Stimulated activated CD4-positive, alpha-beta T cell treated with anti-CD3 and anti-CD28 coated beads, Interleukin-12 subunit alpha, Interleukin-12 subunit beta, amount 100 ng/mL, for 4 hours (primary cell): ENCODE results near the gene BLNK.

Experiments
- DNase-seq: peaks from one replicate; pipeline ENCODE4 v3.0.0-alpha.2; 2020

The BLNK gene

DNA sequence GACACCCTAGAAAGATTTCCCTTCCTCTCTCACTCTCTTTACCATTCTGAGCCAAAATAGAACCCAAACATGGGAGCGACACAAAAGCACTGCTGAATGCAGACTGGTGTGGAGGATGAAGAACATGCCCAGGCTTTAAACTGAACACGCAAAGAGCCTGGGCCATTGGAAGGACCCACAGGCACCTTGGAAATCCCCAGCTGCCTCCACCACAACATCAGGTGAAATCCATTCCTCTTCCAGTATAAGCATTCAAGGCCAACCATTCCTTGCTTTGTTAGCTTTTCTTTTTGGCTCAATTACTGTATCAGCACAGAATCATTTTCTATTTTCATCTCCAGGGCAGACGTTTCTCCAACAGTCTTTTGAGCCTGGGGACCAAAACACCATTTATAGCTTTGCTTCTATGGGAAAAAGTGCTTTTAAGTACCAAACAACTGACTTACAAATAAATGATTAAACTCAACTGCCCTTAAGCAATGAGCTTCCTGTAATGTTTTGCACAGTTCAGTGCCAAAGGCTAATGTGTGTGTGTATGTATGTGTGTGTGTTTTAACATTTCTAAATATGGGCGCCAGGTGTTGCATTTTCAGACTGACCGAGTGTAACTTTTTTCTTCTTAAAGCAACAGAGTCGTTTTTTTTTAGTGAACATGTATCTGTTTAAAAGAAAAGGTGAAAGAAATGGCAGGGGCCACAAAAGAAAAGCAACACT, 16.2 kb upstream of the BLNK start:
- DNase-seq, result no peak

DNA sequence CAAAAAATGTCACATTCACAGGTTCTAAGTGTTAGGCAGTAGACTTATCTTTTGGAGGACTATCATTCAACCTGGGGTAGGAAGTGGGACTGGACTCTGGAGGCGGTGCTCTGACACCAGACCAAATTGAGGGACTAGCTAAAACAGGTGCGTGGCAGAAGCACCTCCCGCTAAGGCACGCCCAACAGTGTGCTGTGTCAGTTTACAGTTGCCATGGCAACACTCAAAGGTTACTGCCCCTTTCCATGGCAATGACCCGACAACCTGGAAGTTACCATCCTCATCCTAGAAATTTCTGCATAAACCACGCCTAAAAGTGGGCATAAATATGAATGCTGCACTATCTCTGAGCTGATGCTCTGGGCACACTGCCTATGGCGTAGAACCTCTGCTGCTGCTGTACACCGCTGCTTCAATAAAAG, 14.0 kb upstream of the BLNK start:
- no peak for DNase-seq

DNA sequence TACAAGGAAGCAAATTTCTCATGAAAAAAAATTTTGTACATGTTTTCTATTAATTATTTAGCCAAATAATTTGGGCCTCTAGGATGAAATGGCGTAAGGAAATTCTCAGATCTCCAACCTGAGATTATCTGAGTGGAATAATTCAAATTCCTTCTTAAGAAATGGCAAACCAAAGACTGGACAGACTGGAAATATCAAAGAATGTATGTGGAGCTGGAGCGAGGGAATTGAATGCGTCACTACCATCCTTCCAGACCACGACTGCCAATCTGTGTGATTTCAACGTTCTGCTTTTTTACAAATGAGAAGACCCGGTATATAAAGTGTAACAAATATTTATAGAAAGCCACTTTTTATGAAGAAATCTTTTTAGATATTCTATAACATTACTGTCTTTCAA, 12.4 kb upstream of the BLNK start:
- no peak for DNase-seq

DNA sequence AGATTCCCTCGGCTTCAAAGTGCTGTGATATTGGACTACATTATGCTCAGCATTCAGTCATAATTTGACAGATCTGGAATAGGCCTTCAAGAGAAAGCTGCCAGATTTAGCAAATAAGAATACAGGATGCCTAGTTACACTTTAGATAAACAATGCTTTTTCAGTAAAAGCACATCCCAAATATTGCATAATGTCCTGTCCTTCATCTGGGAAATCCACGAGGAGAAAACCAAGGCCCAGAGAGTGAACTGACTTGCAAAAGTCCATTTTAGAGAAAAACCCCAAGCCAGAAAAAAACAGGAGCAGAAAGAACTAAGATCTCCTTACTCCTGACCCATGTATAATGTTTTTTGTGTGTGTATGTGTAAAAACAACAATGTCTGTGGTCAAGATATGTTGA, 12.0 kb upstream of the BLNK start:
- DNase-seq, result no peak

DNA sequence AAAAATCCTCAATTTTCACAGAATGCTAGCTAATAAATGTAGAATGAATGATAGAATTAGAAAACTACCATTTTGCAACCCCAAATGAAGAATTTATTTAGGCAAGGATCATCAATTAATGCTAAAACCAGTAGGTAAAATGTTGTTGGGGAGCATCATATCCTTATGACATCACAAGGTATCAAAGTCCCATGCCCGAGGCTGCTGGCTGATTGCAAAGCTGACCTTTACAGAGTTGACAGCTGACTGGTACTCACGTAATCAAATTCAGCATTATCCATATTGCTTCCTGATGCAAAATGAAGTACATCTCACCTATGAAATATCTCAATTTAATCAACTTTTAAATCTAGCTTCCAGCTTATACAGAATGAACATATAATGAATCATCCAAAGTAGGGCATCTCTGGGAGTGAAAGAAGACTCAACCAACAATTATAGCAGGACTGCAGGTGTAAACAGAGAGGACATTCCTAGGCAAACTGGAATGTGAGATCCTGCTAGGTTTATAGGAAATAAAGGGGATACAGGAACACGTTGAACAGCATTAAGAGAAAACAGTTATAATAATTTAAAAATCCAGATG, 10.2 kb upstream of the BLNK start:
- DNase-seq, result no peak

DNA sequence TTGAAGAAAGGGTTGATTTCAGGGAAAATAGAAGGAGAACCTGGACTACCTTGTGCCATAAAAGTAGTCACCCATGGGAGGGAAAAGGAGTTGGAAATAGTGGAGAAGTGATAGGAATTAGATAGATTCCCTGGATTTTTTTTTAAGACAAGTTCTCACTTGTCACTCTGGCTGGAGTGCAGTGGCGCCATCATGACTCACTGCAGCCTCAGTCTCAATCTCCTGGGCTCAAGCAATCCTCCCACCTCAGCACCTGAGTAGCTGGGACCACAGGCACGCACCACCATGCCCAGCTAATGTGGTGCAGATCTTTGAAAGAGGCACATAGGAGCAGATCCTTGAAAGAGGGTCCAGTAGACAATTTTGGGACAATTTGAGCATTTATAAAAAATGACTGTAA, 9.5 kb upstream of the BLNK start:
- no peak for DNase-seq

DNA sequence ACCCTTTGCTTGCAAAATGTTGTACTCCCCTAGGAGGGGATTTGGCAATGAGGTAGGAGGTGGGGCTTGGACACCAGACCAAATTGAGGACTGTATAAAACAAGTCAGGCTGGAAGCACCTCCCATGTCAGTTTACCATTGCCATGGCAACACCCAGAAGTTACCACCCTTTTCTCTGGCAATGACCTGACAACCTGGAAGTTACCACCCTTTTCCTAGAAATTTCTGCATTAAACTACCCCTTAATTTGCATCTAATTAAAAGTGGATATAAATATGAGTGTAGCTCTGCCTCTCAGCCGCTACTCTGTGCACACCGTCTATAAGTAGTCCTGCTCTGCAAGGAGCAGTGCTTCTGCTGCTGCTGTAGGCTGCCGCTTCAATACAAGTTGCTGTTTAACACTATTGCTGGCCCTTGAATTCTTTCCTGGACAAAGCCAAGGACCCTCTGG, 7.8 kb upstream of the BLNK start:
- no peak for DNase-seq

DNA sequence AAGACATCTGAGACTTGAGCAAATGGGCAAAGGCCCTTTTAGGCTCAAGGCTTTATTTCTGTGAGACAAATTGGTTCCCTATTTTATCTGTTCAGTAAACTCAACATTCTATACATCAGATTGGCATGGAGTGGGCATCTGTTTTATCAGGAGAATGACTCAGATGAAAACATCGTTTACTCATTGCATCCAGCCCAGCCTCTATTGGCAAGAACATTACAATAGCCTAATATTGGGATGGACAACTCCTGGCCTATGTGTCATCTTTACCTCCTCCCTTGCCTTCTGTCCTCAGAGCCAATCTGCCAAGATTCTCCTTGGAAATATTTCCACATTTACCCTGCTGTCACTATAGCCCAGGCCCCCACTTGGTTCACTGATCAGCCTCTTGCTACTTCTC, 5.5 kb upstream of the BLNK start:
- no peak for DNase-seq

DNA sequence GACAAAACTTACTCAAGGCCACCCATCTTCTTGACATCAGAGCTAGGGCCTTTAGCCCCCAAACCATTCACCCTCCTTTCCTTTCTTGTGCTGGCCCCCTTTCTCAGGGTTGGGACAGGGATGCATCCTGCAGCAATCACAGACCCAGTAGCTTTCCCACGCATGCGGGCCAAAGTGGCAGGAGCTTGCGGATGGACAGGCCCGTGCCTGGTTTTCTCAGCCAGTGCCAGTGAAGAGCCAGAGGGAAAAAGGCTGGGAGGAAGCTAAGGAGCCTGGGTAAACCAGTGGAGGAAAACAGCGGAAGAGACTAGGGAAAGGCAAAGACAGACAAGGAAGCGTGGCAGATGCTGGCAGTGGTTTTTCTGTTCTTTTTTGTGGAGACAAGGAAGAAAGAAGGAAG, 5.1 kb upstream of the BLNK start:
- DNase-seq, result no peak

DNA sequence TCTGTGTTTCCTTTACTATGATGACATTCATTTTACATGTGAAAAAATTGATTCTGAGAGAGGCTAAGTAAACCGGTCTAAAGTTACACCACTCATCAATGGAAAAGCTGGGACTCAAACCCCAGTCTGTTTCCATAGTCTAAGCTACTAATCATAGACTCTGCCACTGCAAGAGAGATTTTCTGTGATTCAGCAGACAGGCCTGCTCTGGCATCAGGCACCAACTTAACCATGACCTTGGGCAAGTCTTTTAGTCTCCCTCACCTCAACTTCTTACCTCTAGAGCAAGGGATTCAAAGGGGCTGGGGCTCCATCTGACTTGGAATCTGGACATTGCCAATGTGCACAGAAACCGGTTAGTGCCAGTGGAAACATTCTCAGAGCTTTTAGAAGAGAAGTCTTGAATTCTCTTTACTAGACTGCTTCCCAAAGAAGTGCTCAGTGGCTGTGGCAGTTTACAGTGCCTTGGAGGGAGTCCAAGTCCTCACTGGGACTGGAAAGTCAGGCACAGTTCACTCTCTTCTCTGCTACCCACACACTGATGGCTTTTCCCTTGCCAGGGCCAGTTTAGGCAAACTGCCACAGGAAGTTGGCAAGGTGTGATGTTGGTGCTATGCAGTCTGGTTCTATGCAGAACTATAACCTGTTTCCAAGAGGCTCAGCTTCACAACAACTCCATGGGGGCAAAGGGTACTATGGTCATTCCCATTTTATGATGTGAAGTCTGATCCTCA, 4.5 kb upstream of the BLNK start:
- DNase-seq, result no peak

DNA sequence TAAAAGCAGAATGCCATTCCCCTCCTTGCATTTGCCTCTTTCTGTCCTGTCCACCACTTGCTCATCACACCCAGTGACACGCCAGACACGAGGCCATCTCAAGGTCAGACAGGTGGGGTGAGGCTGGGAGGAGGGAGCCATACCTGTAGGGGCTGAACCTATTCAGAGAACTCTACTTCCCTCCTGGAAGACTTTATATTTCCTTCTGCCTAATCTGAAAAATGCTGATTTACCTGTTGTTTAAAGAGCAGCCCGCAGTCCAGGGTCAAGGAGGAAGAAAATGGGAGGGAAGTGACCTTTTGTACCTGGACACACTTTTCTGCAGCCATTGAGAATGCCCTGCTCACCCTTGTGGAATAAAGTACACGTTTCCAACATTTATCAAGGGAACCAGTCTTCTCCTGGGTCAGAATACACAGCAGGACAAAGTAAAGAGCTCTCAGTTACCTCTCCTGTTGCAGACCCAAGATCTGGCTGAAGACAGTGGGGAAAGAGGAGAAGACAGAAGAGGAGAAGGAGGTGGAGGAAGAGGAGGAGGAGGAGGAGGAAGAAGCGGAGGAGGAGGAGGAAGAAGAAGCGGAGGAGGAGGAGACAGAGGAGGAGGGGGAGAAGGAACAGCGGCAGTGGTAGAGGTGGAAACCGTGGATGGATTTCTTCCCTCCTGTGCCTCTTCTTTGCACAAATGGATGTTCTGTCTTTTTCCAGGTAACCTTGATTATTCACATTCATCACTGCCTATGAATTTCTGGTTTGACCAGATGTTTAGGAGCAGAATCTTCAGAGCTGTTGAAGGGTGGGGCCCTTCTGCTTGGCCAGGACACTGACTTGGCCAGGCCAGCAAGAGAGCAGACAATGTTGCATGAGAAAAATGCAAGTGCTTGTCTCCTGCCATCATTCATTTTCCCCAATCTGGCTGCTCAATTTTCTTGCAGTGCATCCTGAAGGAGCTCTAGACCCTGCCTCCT, 1.2 kb upstream of the BLNK start:
- DNase-seq, result no peak

DNA sequence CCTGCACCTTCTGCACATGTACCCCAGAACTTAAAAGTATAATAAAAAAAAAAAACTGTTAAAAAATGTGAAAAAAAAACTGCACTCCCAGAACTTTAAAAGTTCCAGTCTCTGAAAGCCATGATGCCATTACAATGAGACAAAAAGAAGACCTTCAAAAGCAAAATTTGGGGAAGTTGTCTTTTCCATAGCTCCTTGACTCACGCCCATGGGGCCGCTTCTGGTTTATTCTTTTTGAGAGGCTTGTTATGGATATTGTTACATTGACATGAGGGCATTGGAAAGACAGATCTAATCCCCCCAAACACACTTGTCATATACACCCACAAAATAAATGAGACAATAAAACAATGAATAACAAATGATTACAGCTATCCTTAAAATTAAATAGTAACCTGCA, 798 bp downstream of the BLNK start:
- DNase-seq, result no peak

DNA sequence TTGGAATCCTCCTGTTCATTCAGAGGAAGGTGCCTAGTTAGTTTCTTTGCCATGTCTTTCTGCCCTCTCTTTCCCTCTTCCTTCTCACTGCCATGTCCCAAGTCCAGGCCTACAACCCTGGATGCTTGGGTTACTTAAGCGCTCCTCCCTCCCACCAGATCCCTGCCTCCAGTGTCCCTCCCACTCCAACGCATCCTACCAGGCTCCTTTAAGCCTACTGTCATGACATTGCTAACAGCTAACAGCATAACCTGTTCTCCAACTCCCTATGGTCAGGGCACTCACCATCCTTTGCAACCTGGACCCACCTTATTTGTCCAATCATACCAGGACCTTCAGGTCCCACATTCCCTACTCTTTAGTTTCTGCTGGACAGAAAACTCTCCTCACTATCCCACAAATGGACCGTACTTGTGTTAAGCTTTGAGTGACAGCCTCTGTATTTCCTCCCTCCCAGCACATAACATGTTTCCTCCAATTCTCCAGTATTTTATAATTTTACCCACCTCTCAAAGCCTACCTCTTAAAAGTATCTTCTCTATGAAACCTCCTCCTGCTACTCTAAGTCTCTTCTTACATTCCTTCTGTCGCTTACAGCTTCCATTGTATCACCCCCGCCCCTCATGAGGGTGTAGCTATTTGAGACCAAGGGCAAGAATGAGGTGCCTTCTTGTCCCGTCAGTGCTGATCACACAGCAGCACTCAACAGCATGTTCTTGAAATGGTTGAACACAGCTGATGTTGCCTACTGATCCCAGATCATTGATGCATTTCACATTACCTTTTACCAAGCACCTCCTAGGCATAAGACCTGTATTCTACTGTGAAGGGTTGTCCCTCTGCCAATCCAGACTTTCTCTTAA, 1.7 kb downstream of the BLNK start:
- DNase-seq, result no peak

DNA sequence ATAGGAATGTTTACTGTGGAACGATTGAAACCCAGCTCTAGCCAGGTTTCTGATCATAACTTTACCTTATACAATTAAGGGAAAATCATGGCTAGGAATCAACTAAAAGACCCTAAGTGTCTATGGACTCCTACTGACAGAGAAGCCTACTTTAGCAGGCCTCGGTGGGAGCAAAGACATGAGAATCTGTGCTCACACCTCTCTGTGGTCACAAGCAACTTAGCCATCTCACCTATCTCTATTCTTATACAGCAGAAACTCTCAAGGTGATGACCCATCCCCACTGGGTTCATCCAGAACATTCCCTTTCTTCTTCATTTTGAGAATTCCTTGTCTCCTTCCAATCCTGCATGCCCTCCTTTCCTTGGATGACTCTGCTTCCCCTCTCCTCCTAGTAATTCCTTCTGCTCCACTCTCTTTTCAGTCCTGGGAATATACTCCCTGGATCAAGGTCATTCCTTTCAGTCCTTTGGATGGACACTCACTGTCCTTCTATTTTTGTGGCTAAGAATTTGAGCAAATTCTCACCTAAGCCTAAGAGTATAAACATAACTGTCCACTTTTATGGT, 2.9 kb downstream of the BLNK start:
- no peak for DNase-seq

DNA sequence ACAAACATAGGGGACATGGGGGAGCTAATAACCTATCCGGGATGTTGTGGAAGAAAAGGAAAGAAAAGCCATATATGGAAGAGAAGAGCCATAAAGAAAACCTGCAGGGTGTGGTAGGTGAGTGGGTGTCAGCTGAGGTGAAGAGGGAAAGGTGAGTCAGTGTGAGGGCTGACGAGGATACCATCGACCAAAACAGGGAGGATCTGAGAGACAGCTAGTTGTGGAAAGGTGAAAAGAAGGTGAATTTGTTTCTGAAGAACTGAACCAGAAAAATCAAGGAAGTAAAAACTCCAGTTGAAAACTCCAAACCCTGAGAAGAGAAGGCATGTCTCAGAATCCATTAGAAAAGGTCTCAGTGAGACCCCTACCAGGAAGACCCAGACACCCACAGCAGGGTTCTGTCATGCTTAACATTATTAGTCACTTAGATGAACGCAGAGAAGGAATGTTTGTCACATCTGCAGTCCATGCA, 4.1 kb downstream of the BLNK start:
- no peak for DNase-seq

DNA sequence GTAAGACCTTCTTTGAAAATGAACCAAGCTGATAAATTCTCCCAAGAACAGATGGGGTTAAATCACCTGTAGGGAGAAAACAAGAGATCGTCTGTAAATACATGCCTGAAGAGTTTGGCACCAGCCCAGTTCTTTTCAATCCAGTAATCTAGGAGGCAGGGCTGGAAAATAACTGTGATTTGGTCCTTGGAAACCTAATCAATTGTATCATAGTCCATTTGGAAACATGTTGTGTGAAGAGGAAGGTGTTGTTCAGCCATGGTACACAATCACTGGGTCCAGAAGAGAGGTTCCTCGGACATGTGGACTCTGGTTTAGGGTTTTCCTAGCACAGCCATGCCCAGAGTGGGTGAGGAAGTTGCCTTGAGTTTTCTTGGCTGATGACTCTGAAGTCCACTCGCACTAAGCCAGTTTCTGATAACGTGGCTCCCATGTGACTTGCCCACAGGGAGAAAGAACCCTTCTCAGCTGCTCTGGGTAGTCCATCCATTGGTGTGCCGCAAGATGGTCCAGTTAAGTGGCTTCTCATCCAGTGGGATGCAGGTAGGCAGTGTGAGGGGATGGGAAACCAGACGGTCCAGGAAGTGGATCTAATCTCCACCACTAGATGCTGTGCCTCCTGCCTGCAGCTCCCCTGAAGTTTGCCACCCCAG, 5.1 kb downstream of the BLNK start:
- no peak for DNase-seq

DNA sequence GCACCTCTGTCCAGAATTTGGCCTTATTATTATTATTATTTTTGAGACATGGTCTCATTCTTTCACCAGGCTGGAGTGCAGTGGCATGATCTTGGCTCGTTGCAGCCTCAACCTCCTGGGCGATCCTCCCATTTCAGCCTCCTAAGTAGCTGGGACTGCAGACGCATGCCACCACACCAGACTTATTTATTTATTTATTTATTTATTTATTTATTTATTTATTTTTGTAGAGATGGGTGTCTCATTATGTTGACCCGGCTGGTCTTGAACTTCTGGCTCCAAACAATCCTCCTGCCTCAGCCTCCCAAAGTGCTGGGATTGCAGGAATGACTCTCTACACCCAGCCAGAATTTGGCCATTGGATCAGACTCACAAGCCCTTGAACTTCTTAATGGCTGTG, 6.4 kb downstream of the BLNK start:
- DNase-seq, result no peak

DNA sequence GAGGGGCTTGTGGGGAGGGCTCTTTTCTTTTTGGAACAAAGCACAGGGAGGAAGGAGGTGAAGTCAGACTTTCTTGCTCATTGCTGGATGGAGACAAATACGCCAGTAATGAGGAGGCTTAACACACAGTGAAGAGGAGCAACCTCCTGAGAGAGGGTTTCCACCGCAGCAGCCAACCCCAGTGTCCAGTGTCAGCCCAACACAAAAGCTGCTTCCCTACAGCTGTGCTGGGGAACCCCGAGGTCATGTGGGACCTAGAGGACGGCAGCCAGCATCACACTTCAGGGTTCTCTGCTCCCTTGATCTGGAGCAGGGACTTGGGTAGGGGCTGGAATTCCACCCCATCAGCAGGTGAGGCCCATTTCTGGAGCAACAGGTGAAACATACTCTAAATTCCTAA, 7.7 kb downstream of the BLNK start:
- DNase-seq, result no peak

DNA sequence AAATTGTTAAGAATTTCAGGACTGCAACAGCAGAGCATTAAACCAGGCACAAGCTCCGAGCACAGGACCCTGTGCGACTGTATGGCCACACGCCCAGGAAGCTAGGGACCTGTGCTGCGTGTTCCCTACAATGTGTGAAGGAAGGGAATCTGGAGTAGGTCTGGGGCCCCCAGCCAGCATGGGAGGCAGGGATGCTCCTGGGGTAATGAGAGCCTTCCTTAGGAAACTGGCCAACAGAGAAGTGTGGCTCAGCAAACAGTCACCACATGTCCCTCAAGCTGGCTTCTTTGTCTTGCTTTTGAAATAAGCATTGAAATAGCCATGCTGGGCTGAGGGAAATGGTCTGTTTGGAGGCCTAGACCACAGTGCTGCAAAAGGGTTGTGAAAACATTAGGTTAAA, 8.2 kb downstream of the BLNK start:
- DNase-seq, result no peak

DNA sequence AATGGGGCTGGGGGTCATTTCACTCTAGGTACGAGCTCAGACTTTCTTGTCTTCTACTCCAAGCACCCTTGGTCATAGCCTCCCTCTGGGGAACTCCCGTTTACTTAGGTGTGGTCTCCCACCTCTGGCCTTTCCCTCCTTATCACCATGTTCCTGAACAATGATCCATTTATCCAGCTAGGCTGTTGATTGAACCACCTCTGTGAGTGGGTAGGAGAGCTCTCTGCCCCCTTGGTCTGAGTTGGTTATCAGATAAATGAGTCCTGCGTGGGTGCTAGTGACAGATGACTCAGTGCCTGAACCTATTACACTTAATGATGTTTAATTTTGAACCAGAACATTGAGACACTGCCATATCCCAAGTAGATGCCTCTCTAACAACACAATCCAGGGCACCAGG, 9.4 kb downstream of the BLNK start:
- no peak for DNase-seq

DNA sequence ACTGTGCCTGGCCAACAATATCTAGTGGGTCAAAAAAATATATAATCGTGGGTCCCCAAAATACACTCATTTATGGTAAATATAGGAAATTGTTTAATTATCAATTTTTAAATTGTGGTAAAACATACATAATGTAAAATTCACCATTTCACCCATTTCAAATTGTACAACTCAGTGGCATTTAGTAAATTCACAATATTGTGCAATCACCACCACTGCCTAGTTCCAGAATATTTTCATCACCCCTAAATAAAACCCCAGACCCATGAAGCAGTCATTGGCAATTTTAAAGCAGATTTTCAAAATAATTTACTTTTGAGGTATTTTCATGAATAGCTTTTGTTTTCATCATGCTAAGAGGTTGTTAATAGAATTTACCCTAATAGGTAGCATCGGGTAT, 10.2 kb downstream of the BLNK start:
- no peak for DNase-seq
